HepG2 (cell line): Measurements from ENCODE around the gene CYSLTR2. TPM values are rescaled to one million over a fixed set of nuclear protein-coding genes. Genes with fewer than 3 reads are reported as not detected.
A peak's percentile ranks its signal among the peaks of the same experiment; 100 is the strongest.
"Not testable (repeated sequence)": the region's sequence is repeated elsewhere in the genome, so short reads cannot be mapped to it uniquely, and the experiment has no call there.

ENCODE experiments used
- ATAC-seq: fragments of 200-7000 bp; cut with Tn5 transposase; 3 replicates; pipeline ENCODE4 v1.9.1; 2020; ENCODE audit warnings: mild to moderate bottlenecking, moderate library complexity
- BruUV-seq: library from RNA; stranded (reverse); fragments of 400-500 nt; replicated peaks from 2 replicates; lab custom pipeline; 2021; lab: Mats Ljungman, UMichigan
- CTCF ChIA-PET: fragments of 300-600 bp; formaldehyde crosslinking; extraction: SDS; loops from one replicate; lab custom pipeline; 2021; ENCODE audit warnings: low total read pairs, inconsistent platforms, low intra/inter-chr PET ratio; lab: Yijun Ruan, JAX
- POLR2A ChIA-PET: fragments of 350-600 bp; sonication (Branson Sonifier 250); formaldehyde crosslinking; loops from one replicate; lab custom pipeline; 2020; ENCODE audit warnings: antibody characterized with exemption, inconsistent platforms; lab: Yijun Ruan, JAX
- DNase-seq: peaks from one replicate; pipeline ENCODE4 v3.0.0-alpha.2; 2015; ENCODE audit warnings: low spot score
- FAIRE-seq: peaks from 3 replicates; lab custom pipeline; 2011; peaks lifted over from hg19 to GRCh38; lab: Jason Lieb, UNC
- H2AFZ ChIP-seq: one replicate; pipeline ENCODE4 v1.6.1; 2011; ENCODE audit warnings: low read length, inconsistent platforms
- H3K27ac ChIP-seq: fragments of 300-600 bp; 3 replicates; pipeline ENCODE4 v1.8.0; 2011; ENCODE audit warnings: mixed run types, mild to moderate bottlenecking, mixed read lengths, low read length, inconsistent platforms; ENCODE audit not compliant: insufficient read depth; ENCODE audit errors: extremely low read length
- H3K27me3 ChIP-seq, 2 experiments: fragments of 200-600 bp in 1 of 2; 2 replicates in 1 of 2; 3 replicates in 1 of 2; pipeline versions ENCODE4 v1.6.0 to v1.8.0; 2011; ENCODE audit warnings: low read length in 2 of 2, mild to moderate bottlenecking in 2 of 2, moderate library complexity in 2 of 2, inconsistent platforms in 1 of 2; ENCODE audit not compliant: insufficient read depth in 2 of 2, control insufficient read depth in 1 of 2
- H3K36me3 ChIP-seq, 2 experiments: fragments of 200-600 bp in 1 of 2; replicated peaks in 1 of 2; 2 replicates in 1 of 2; 3 replicates in 1 of 2; pipeline versions ENCODE4 v1.5.1 to v1.8.0; 2011; ENCODE audit warnings: low read length in 2 of 2, inconsistent platforms in 1 of 2; ENCODE audit not compliant: insufficient read depth in 2 of 2, control insufficient read depth in 1 of 2
- H3K4me1 ChIP-seq: 2 replicates; pipeline ENCODE4 v1.5.1; 2012; ENCODE audit warnings: low read length, inconsistent platforms; ENCODE audit not compliant: insufficient read depth
- H3K4me2 ChIP-seq: 2 replicates; pipeline ENCODE4 v1.6.0; 2011; ENCODE audit warnings: low read depth, low read length, inconsistent platforms
- H3K4me3 ChIP-seq, 3 experiments: fragments of 200-600 bp in 1 of 3; sonication (generic), shearing (Covaris generic) in 1 of 3; replicated peaks in 1 of 3; 2 replicates each; pipeline ENCODE4 v1.5.1; 2011 to 2016; ENCODE audit warnings: low read length in 3 of 3, inconsistent platforms in 2 of 3, low read depth in 2 of 3, mild to moderate bottlenecking in 2 of 3, control low read depth in 1 of 3, mixed read lengths in 1 of 3; ENCODE audit not compliant: insufficient read depth in 1 of 3
- H3K79me2 ChIP-seq: one replicate; pipeline ENCODE4 v1.6.1; 2011; ENCODE audit warnings: low read length, inconsistent platforms; ENCODE audit not compliant: insufficient read depth
- H3K9ac ChIP-seq: 2 replicates; pipeline ENCODE4 v1.6.0; 2011; ENCODE audit warnings: mild to moderate bottlenecking, low read depth, low read length, inconsistent platforms; ENCODE audit not compliant: insufficient read depth
- H3K9me3 ChIP-seq: 2 replicates; pipeline ENCODE4 v1.5.1; 2012; ENCODE audit warnings: mild to moderate bottlenecking, low read length
- H4K20me1 ChIP-seq: 2 replicates; pipeline ENCODE4 v1.6.0; 2011; ENCODE audit warnings: inconsistent platforms, mild to moderate bottlenecking, low read length, moderate library complexity; ENCODE audit not compliant: insufficient read depth
- DMTF1 ChIP-seq: sonication (generic); formaldehyde crosslinking; IDR thresholded peaks from 2 replicates; pipeline ENCODE4 v1.4.0; 2020; ENCODE audit warnings: mild to moderate bottlenecking, missing genetic modification reagents
- ELF1 ChIP-seq: sonication (generic); formaldehyde crosslinking; IDR thresholded peaks from 2 replicates; pipeline ENCODE4 v1.4.0; 2020; ENCODE audit warnings: missing genetic modification reagents
- GZF1 ChIP-seq: sonication (generic); formaldehyde crosslinking; IDR thresholded peaks from 2 replicates; pipeline ENCODE4 v1.5.1; 2020; ENCODE audit warnings: mild to moderate bottlenecking, missing genetic modification reagents
- MLX ChIP-seq: IDR thresholded peaks from 2 replicates; pipeline ENCODE4 v1.6.1; 2016
- RXRB ChIP-seq: IDR thresholded peaks from 2 replicates; pipeline ENCODE4 v1.6.1; 2016; ENCODE audit warnings: borderline replicate concordance, missing genetic modification reagents, missing compliant biosample characterization
- WGBS: methylation state at CpG from one replicate; pipeline ENCODE4 v1.1.6; 2017; ENCODE audit warnings: low lambda C conversion rate; 5-methylcytosine and 5-hydroxymethylcytosine counted together
- in situ Hi-C: cut with HindIII; loops from 2 replicates; pipeline ENCODE4 v1.10.0; 2017; ENCODE audit warnings: low pct_unique_long_range_greater_than_20kb; ENCODE audit not compliant: extremely low pct_ligation_motif_present
- intact Hi-C: fragments of 100-400 bp; cut with micrococcal nuclease; formaldehyde crosslinking; loops from one replicate; pipeline ENCODE4 v1.10.0; 2022; ENCODE audit not compliant: unreplicated experiment
- polyA plus RNA-seq, 8 experiments: library from polyadenylated mRNA; depleted of rRNA in 3 of 8; stranded (reverse) in 7 of 8; unstranded in 1 of 8; fragments of >200 nt; fragmentation: Illumina TruSeq in 4 of 8; extraction: Trizol in 4 of 8; gene quantifications; 2 replicates each; pipeline versions ENCODE4 v1.2.1 to v1.2.3, GENCODE V29; 2011 to 2016; ENCODE audit warnings: low read depth in 4 of 8, missing spikeins in 1 of 8, mixed read lengths in 1 of 8; ENCODE audit not compliant: insufficient read depth in 1 of 8
- total RNA-seq, 5 experiments: library from RNA; depleted of rRNA; stranded (reverse); fragments of >200 nt; fragmentation: Illumina TruSeq; extraction: Trizol; gene quantifications; 2 replicates each; pipeline ENCODE4 v1.2.3, GENCODE V29; 2016; ENCODE audit warnings: low read depth in 1 of 5

CYSLTR2 gene
- total and polyA plus RNA-seq, 2 of the 13 experiments (the other 11 are each of a cell fraction or from before 2014, with no cell fraction given), result not detected

GRCh38 chr13:48667136-48667535 lies 13.4 kb downstream of the CYSLTR2 start:
- H3K9ac ChIP-seq, result no peak overlapping the region
- peak; percentile 58 for ATAC-seq
- no peak for FAIRE-seq
- no peaks in the 10 kb centered on the region for H3K36me3 ChIP-seq
- H3K4me1 ChIP-seq, result no peaks in the 10 kb centered on the region
- intact Hi-C loops, result no loop called here
- ChIA-PET POLR2A (no interaction called here), CTCF (no interaction called here)
- H3K79me2 ChIP-seq, result no peaks in the 10 kb centered on the region
- H3K4me2 ChIP-seq, result no peak overlapping the region
- no peak for DNase-seq
- no peak overlapping the region for H3K4me3 ChIP-seq
- no peak for TF ChIP-seq MLX (CRISPR knock-in tag)
- TF ChIP-seq DMTF1 (CRISPR knock-in tag), result no peak
- TF ChIP-seq GZF1 (CRISPR knock-in tag), result no peak
- TF ChIP-seq ELF1 (CRISPR knock-in tag), result no peak
- peak; percentile 61 for TF ChIP-seq RXRB (CRISPR knock-in tag)
- no peak overlapping the region for H2AFZ ChIP-seq
- H3K9me3 ChIP-seq, result peaks cover 8% of the 10 kb centered on the region; the same call in 1 of the 2 replicates
- no peaks in the 10 kb centered on the region for H4K20me1 ChIP-seq
- no TSS peak for BruUV-seq
- in situ Hi-C loops, result no loop called here
- H3K27ac ChIP-seq, result no peak overlapping the region
- H3K27me3 ChIP-seq, result no peaks in the 10 kb centered on the region
- 0% methylated on average over 2 of the region's 3 CpGs for WGBS

GRCh38 chr13:48671421-48671820 lies 17.7 kb downstream of the CYSLTR2 start:
- H2AFZ ChIP-seq, H3K9ac ChIP-seq, H3K79me2 ChIP-seq, CTCF ChIA-PET, FAIRE-seq, H3K9me3 ChIP-seq, H3K4me3 ChIP-seq, H3K4me2 ChIP-seq, H3K27ac ChIP-seq, H3K4me1 ChIP-seq, ATAC-seq, H3K27me3 ChIP-seq, POLR2A ChIA-PET, in situ Hi-C loops, DNase-seq, H4K20me1 ChIP-seq, BruUV-seq, intact Hi-C loops, H3K36me3 ChIP-seq: not testable (repeated sequence)
- WGBS, result 43% methylated on average over 2 of the region's 2 CpGs
